ENCODE measurements around the gene NUP42.

Gene NUP42

GRCh38 chr7:23158546-23158945 is 23.3 kb upstream of the NUP42 start:
- POLR2A ChIA-PET, result no interaction called here

GRCh38 chr7:23161482-23161881 is 20.4 kb upstream of the NUP42 start:
- TF ChIP-seq ZNF114 (tag by site-specific recombination; IDR thresholded peaks at IDR 0.05), result no peak
- TF ChIP-seq ZNF24 (tag by site-specific recombination; IDR thresholded peaks at IDR 0.05), result no peak
- no peak for TF ChIP-seq ZNF416 (tag by site-specific recombination; IDR thresholded peaks at IDR 0.05)
- TF ChIP-seq ZNF211 (tag by site-specific recombination; IDR thresholded peaks at IDR 0.05; ENCODE audit: low read depth), result no peak
- TF ChIP-seq ZNF37A (tag by site-specific recombination; IDR thresholded peaks at IDR 0.05), result no peak
- TF ChIP-seq ZNF324 (tag by site-specific recombination; IDR thresholded peaks at IDR 0.05), result no peak
- TF ChIP-seq INSM2 (tag by site-specific recombination; IDR thresholded peaks at IDR 0.05), result no peak
- no peak for TF ChIP-seq ZNF157 (tag by site-specific recombination; IDR thresholded peaks at IDR 0.05)
- no peak for TF ChIP-seq ZNF560 (tag by site-specific recombination; IDR thresholded peaks at IDR 0.05; ENCODE audit: borderline replicate concordance)
- TF ChIP-seq OSR2 (tag by site-specific recombination; IDR thresholded peaks at IDR 0.05), result no peak
- no peak for TF ChIP-seq MEIS1 (CRISPR knock-in tag; IDR thresholded peaks at IDR 0.05; ENCODE audit: borderline replicate concordance)
- TF ChIP-seq ZNF76 (tag by site-specific recombination; IDR thresholded peaks at IDR 0.05; ENCODE audit: borderline replicate concordance, low read depth), result no peak
- no peak for TF ChIP-seq HOXA7 (CRISPR knock-in tag; IDR thresholded peaks at IDR 0.05; ENCODE audit: borderline replicate concordance)
- TF ChIP-seq ZNF311 (tag by site-specific recombination; IDR thresholded peaks at IDR 0.05; ENCODE audit: borderline replicate concordance), result no peak
- TF ChIP-seq ZNF248 (tag by site-specific recombination; IDR thresholded peaks at IDR 0.05), result no peak
- TF ChIP-seq, protein P1, sequence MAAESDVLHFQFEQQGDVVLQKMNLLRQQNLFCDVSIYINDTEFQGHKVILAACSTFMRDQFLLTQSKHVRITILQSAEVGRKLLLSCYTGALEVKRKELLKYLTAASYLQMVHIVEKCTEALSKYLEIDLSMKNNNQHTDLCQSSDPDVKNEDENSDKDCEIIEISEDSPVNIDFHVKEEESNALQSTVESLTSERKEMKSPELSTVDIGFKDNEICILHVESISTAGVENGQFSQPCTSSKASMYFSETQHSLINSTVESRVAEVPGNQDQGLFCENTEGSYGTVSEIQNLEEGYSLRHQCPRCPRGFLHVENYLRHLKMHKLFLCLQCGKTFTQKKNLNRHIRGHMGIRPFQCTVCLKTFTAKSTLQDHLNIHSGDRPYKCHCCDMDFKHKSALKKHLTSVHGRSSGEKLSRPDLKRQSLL (tag by site-specific recombination; IDR thresholded peaks at IDR 0.05), result no peak
- TF ChIP-seq, protein P2, sequence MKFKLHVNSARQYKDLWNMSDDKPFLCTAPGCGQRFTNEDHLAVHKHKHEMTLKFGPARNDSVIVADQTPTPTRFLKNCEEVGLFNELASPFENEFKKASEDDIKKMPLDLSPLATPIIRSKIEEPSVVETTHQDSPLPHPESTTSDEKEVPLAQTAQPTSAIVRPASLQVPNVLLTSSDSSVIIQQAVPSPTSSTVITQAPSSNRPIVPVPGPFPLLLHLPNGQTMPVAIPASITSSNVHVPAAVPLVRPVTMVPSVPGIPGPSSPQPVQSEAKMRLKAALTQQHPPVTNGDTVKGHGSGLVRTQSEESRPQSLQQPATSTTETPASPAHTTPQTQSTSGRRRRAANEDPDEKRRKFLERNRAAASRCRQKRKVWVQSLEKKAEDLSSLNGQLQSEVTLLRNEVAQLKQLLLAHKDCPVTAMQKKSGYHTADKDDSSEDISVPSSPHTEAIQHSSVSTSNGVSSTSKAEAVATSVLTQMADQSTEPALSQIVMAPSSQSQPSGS (tag by site-specific recombination; IDR thresholded peaks at IDR 0.05; ENCODE audit: low read depth), result no peak
- no peak for TF ChIP-seq ZNF202 (tag by site-specific recombination; IDR thresholded peaks at IDR 0.05; ENCODE audit: borderline replicate concordance)
- TF ChIP-seq, protein P3, sequence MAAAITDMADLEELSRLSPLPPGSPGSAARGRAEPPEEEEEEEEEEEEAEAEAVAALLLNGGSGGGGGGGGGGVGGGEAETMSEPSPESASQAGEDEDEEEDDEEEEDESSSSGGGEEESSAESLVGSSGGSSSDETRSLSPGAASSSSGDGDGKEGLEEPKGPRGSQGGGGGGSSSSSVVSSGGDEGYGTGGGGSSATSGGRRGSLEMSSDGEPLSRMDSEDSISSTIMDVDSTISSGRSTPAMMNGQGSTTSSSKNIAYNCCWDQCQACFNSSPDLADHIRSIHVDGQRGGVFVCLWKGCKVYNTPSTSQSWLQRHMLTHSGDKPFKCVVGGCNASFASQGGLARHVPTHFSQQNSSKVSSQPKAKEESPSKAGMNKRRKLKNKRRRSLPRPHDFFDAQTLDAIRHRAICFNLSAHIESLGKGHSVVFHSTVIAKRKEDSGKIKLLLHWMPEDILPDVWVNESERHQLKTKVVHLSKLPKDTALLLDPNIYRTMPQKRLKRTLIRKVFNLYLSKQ (tag by site-specific recombination; IDR thresholded peaks at IDR 0.05; ENCODE audit: borderline replicate concordance), result no peak
- POLR2A ChIA-PET, result no interaction called here
- Histone ChIP-seq H3K4me3 (ENCODE audit: low read depth, low read length) (no peak overlapping the region), H3K4me1 (ENCODE audit: control insufficient read depth, insufficient read depth, low read length) (no peaks in the 10 kb centered on the region), H3K9me3 (ENCODE audit: control insufficient read depth, insufficient read depth, low read depth, low read length) (no peaks in the 10 kb centered on the region), H3K36me3 (ENCODE audit: control insufficient read depth in 2 of 2, insufficient read depth in 1 of 2, low read length in 2 of 2) (no peaks in the 10 kb centered on the region), H3K27ac (ENCODE audit: extremely low read depth, low read depth, low read length) (no peak overlapping the region)
- CTCF ChIA-PET, result no interaction called here

More at GRCh38 chr7:23158546-23158945, 23.3 kb upstream of the NUP42 start:
- no peak for TF ChIP-seq ELK4 (IDR thresholded peaks at IDR 0.05; ENCODE audit: borderline replicate concordance, low read depth, low read length)
- no peak for TF ChIP-seq ZNF157 (tag by site-specific recombination; IDR thresholded peaks at IDR 0.05)
- TF ChIP-seq ZNF664 (tag by site-specific recombination; IDR thresholded peaks at IDR 0.05), result no peak
- no peak for TF ChIP-seq ZNF184 (tag by site-specific recombination; IDR thresholded peaks at IDR 0.05)
- no peak for TF ChIP-seq OSR2 (tag by site-specific recombination; IDR thresholded peaks at IDR 0.05)
- H3K4me1 ChIP-seq (ENCODE audit: control insufficient read depth, insufficient read depth, low read length), result no peaks in the 10 kb centered on the region
- no peak overlapping the region for H3K4me3 ChIP-seq (ENCODE audit: low read depth, low read length)
- H3K27ac ChIP-seq (ENCODE audit: extremely low read depth, low read depth, low read length), result no peak overlapping the region
- no peaks in the 10 kb centered on the region for H3K9me3 ChIP-seq (ENCODE audit: control insufficient read depth, insufficient read depth, low read depth, low read length)
- CTCF ChIA-PET, result interaction anchor here (0.6 to 1.3 kb wide), 2 partner anchors 11 to 15 kb away, joined by 3 read pairs; no protein-coding TSS in a partner anchor
- H3K36me3 ChIP-seq (ENCODE audit: control insufficient read depth in 2 of 2, insufficient read depth in 1 of 2, low read length in 2 of 2), result no peaks in the 10 kb centered on the region

Measured in HEK293 (cell line).